Ishikawa (cell line): ENCODE results near the gene MYMX.

Experiments
- CEBPB ChIP-seq: IDR thresholded peaks from 2 replicates; pipeline ENCODE4 v1.6.1; 2012
- CREB1 ChIP-seq: IDR thresholded peaks from 2 replicates; pipeline ENCODE4 v1.6.1; 2012; ENCODE audit warnings: low read depth
- EGR1 ChIP-seq: IDR thresholded peaks from 2 replicates; pipeline ENCODE4 v1.6.1; 2012
- EP300 ChIP-seq: IDR thresholded peaks from 2 replicates; pipeline ENCODE4 v1.6.1; 2012; ENCODE audit warnings: borderline replicate concordance
- FOXM1 ChIP-seq: IDR thresholded peaks from 2 replicates; pipeline ENCODE4 v1.6.1; 2012; ENCODE audit warnings: low read depth, borderline replicate concordance
- MAX ChIP-seq: IDR thresholded peaks from 2 replicates; pipeline ENCODE4 v1.6.1; 2012
- NFIC ChIP-seq: IDR thresholded peaks from 2 replicates; pipeline ENCODE4 v1.6.1; 2012
- RAD21 ChIP-seq: IDR thresholded peaks from 2 replicates; pipeline ENCODE4 v1.6.1; 2012; ENCODE audit warnings: low read depth
- REST ChIP-seq: IDR thresholded peaks from 2 replicates; pipeline ENCODE4 v1.6.1; 2012; ENCODE audit warnings: low read depth, mild to moderate bottlenecking
- TAF1 ChIP-seq: IDR thresholded peaks from 2 replicates; pipeline ENCODE4 v1.6.1; 2012; ENCODE audit warnings: low read depth, mild to moderate bottlenecking
- TCF12 ChIP-seq: IDR thresholded peaks from 2 replicates; pipeline ENCODE4 v1.6.1; 2012; ENCODE audit warnings: low read depth
- TEAD4 ChIP-seq: IDR thresholded peaks from 2 replicates; pipeline ENCODE4 v1.6.1; 2012
- USF1 ChIP-seq: IDR thresholded peaks from 2 replicates; pipeline ENCODE4 v1.6.1; 2012
- YY1 ChIP-seq: IDR thresholded peaks from 2 replicates; pipeline ENCODE4 v1.6.1; 2012; ENCODE audit warnings: low read depth
- ZBTB7A ChIP-seq: IDR thresholded peaks from 2 replicates; pipeline ENCODE4 v1.6.1; 2012; ENCODE audit warnings: low read depth

The MYMX gene

GRCh38 chr6:44245391-44245911 is 28.7 kb downstream of the MYMX start:
- no peak for TF ChIP-seq EGR1
- TF ChIP-seq CREB1: no peak
- TF ChIP-seq CEBPB: no peak
- TF ChIP-seq YY1: no peak
- no peak for TF ChIP-seq REST
- TF ChIP-seq TCF12: no peak
- TF ChIP-seq TAF1: no peak
- TF ChIP-seq TEAD4: no peak
- no peak for TF ChIP-seq RAD21
- TF ChIP-seq MAX: no peak
- TF ChIP-seq FOXM1: no peak
- TF ChIP-seq NFIC: no peak

GRCh38 chr6:44245912-44246662 is 29.4 kb downstream of the MYMX start:
- no peak for TF ChIP-seq NFIC
- TF ChIP-seq TEAD4: peak; percentile 59
- peak; percentile 62; the same call in 1 of the 2 replicates for TF ChIP-seq TAF1
- peak; percentile 41; the same call in 1 of the 2 replicates for TF ChIP-seq YY1
- no peak for TF ChIP-seq EGR1
- no peak for TF ChIP-seq REST
- TF ChIP-seq CREB1: no peak
- TF ChIP-seq FOXM1: no peak
- TF ChIP-seq CEBPB: no peak
- no peak for TF ChIP-seq RAD21
- 0 out of 2 replicates have a peak, but pooled peaks have one; percentile 49 for TF ChIP-seq TCF12
- peak; percentile 64; the same call in 1 of the 2 replicates for TF ChIP-seq MAX
- no peak; the same call in 1 of the 2 replicates for TF ChIP-seq USF1
- TF ChIP-seq ZBTB7A: peak; percentile 88; the same call in 1 of the 2 replicates
- peak; percentile 46; the same call in 1 of the 2 replicates for TF ChIP-seq EP300

- TF ChIP-seq TEAD4 (peak; percentile 75), YY1 (peak; percentile 73; the same call in 1 of the 2 replicates), REST (no peak), ZBTB7A (no peak; the same call in 1 of the 2 replicates), USF1 (peak; percentile 36; the same call in 1 of the 2 replicates), EGR1 (peak; percentile 89), NFIC (peak; percentile 47; the same call in 1 of the 2 replicates), TAF1 (peak; percentile 99), MAX (no peak; the same call in 1 of the 2 replicates), FOXM1 (no peak), RAD21 (no peak), CEBPB (peak; percentile 23; the same call in 1 of the 2 replicates), TCF12 (peak; percentile 72), EP300 (0 out of 2 replicates have a peak, but pooled peaks have one; percentile 45), CREB1 (peak; percentile 65)
Observed at GRCh38 chr6:44246663-44247337, 30.1 kb downstream of the MYMX start, which contains the start of gene HSP90AB1. Gene HSP90AB1, plus strand, starts transcription at chr6:44247101. Its CDS starts 1,529 bp downstream, at chr6:44248630.
